ES-I3 (cell line): ENCODE data around the gene MAD2L2.
A peak's percentile ranks its signal among the peaks of the same experiment; 100 is the strongest.

Source experiments
- H3K36me3 ChIP-seq: 2 replicates; pipeline ENCODE4 v1.6.1; 2013; ENCODE audit warnings: mild to moderate bottlenecking, low read length, control low read depth, moderate library complexity; ENCODE audit not compliant: insufficient read depth
- H3K4me1 ChIP-seq: 2 replicates; pipeline ENCODE4 v1.6.1; 2013; ENCODE audit warnings: mild to moderate bottlenecking, control low read depth, low read length; ENCODE audit not compliant: insufficient read depth
- H3K9ac ChIP-seq: 2 replicates; pipeline ENCODE4 v1.6.1; 2013; ENCODE audit warnings: low read depth, mild to moderate bottlenecking, low read length, moderate library complexity
- H3K9me3 ChIP-seq: 2 replicates; pipeline ENCODE4 v1.6.1; 2013; ENCODE audit warnings: mild to moderate bottlenecking, low read length, moderate library complexity; ENCODE audit not compliant: control insufficient read depth, insufficient read depth

MAD2L2 gene

GRCh38 chr1:11680270-11681070 lies 478 bp downstream of the MAD2L2 start:
- Histone ChIP-seq H3K36me3 (peaks cover 9% of the 10 kb centered on the region), H3K9me3 (no peaks in the 10 kb centered on the region), H3K9ac (peak overlapping the region; percentile 62), H3K4me1 (peaks cover 29% of the 10 kb centered on the region)

DNA sequence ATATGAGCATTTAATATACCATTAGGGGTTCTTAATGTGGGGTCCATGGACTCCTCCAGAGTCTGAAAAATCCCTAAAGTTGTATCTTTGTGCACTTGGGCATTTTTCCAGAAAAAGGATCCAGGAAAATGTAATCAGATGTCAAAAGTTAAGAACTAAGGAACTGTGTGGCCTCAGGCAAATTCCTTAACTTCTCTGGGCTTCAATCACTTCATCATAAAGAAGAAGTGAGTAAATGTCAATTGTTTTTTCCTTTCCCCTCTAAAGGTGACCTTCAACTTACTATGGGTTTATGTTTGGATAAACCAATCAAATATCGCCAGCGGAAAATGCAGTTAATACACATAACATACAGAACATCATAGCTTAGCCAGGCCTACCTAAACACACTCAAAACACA lies 2.5 kb downstream of the MAD2L2 start:
- peaks cover 9% of the 10 kb centered on the region for H3K36me3 ChIP-seq

DNA sequence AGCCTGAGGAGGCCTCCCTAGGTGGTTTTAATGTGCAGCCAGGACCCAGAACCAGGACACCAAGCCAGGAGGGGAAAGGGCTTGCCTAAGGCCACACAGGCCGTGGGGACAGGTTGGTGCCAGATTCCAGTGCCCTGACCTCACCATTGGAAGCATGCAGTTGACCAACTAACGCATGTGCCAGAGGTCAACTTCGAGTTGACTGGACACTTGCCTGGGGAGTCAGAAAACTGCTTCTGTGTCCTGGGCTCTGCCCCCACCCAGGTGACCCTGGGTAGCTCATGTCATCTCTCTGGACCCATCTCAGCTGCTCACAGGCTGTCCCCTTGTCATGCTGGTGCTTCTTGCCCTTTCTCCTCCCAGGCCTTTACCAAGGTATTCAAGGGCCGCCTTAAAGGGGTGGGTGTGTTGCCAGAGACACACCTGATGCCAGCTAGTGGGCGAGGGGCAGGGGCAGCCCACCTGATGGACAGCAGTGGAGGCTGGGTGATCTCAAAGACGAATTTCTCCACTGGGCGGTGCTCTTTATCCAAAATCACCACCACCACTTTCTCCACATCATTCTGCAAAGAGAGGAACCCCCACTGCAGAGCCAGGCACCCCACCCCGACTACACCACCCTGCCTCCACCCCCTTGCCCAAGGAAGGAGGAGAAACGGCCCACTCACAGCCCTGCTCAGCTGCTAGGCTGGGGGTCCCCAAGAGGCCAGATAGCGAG lies 4.4 kb downstream of the MAD2L2 start:
- peaks cover 12% of the 10 kb centered on the region for H3K36me3 ChIP-seq
- H3K4me1 ChIP-seq = no peaks in the 10 kb centered on the region
- H3K9me3 ChIP-seq = no peaks in the 10 kb centered on the region
- no peak overlapping the region for H3K9ac ChIP-seq

More for the DNA sequence above, 2.5 kb downstream of the MAD2L2 start:
- peaks cover 13% of the 10 kb centered on the region for H3K4me1 ChIP-seq
- H3K9me3 ChIP-seq = no peaks in the 10 kb centered on the region
- H3K9ac ChIP-seq = no peak overlapping the region

GRCh38 chr1:11675325-11675724 lies 5.6 kb downstream of the MAD2L2 start:
- Histone ChIP-seq H3K36me3 (peaks cover 17% of the 10 kb centered on the region), H3K9me3 (no peaks in the 10 kb centered on the region), H3K4me1 (no peaks in the 10 kb centered on the region), H3K9ac (no peak overlapping the region)

DNA sequence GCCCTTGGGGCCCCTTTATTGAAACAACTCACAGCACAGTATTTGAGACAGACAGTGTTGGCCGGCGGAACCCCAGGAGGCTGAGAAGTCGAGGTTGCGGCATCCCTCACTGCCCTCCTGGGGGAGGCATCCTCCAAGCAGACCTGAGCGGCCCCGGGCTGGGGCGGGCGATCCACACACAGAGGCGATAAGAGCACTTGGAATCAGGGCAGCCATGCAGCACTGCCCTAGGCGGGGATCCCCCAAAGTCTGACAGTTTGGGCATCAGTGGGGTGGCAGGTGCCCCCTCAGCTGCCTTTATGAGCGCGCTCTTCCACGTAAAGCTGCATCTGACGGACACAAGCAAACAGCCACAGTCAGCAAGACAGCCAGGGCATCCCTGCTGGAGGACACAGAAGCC lies 6.5 kb downstream of the MAD2L2 start:
- no peaks in the 10 kb centered on the region for H3K4me1 ChIP-seq
- H3K36me3 ChIP-seq = peaks cover 17% of the 10 kb centered on the region
- H3K9ac ChIP-seq = no peak overlapping the region
- H3K9me3 ChIP-seq = no peaks in the 10 kb centered on the region

DNA sequence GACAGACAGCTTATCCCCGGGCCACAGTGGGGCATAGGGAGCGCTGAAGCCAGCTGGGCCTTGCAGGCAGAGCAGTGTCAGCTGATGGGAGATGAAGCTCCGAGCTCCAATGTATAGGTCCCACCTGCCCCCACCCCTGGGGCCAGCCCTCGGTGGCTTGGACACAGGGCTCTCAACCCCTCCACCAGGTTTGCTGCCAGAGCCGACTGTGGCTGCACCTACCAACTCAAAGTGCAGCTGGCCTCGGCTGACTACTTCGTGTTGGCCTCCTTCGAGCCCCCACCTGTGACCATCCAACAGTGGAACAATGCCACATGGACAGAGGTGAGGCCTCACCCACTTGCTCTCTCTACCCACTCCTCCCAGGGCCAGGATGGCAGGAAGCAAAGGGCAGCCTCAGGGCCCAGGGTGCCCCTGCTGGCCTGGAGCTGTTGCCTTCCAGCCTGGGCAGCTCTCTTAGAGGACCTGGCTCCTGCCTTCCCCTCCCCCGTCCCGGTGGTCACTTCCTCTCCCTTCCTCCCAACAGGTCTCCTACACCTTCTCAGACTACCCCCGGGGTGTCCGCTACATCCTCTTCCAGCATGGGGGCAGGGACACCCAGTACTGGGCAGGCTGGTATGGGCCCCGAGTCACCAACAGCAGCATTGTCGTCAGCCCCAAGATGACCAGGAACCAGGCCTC lies 7.7 kb downstream of the MAD2L2 start:
- no peaks in the 10 kb centered on the region for H3K4me1 ChIP-seq
- H3K36me3 ChIP-seq = peaks cover 17% of the 10 kb centered on the region
- no peak overlapping the region for H3K9ac ChIP-seq
- H3K9me3 ChIP-seq = no peaks in the 10 kb centered on the region

GRCh38 chr1:11671544-11672286 lies 9.2 kb downstream of the MAD2L2 start:
- Histone ChIP-seq H3K9ac (no peak overlapping the region), H3K9me3 (no peaks in the 10 kb centered on the region), H3K4me1 (no peaks in the 10 kb centered on the region), H3K36me3 (peaks cover 11% of the 10 kb centered on the region)

DNA sequence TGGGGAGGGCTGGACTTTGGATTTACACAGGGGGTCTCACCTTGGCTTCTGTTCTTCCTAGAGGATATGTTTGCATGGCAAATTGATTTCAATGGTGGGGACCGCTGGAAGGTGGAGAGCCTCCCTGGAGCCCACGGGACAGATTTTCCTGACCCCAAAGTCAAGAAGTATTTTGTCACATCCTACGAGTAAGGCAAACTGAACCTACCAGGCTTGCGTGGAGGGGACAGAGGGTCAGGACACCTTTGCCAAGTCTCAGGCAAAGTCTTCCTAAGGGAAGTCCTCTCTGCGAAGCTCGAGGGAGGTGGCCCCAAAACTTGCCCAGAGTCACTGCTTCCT lies 9.8 kb downstream of the MAD2L2 start:
- H3K36me3 ChIP-seq = peaks cover 11% of the 10 kb centered on the region
- no peak overlapping the region for H3K9ac ChIP-seq
- H3K9me3 ChIP-seq = no peaks in the 10 kb centered on the region
- no peaks in the 10 kb centered on the region for H3K4me1 ChIP-seq

DNA sequence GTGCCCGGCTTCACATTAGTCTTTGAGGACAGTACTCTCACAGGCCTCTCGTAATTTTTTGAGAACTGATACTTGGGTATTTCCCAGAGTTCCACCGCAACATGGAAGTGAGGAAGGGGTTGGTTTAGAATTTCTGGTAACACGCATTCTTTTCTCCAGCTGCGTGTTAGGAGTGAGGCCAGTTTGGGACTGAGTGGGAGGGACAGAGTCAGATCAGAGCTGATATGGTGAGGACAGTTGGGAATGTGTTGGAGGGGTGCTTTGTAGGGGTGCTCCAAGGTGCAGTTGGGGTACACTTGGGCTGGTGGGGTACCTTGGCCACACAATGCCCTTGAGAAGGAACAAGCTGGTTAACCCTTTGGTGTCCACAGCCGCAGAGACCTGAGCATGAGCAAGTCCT lies 10.2 kb downstream of the MAD2L2 start:
- Histone ChIP-seq H3K4me1 (no peaks in the 10 kb centered on the region), H3K36me3 (peaks cover 9% of the 10 kb centered on the region), H3K9ac (no peak overlapping the region), H3K9me3 (no peaks in the 10 kb centered on the region)

DNA sequence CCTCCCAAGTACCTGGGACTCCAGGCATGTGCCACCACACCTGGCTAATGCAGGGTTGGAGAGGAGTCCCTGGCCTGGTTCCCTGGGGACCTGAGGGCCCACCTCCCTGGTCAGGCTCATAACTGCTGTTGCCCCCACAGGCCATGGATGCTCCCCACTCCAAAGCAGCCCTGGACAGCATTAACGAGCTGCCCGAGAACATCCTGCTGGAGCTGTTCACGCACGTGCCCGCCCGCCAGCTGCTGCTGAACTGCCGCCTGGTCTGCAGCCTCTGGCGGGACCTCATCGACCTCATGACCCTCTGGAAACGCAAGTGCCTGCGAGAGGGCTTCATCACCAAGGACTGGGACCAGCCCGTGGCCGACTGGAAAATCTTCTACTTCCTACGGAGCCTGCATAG lies 12.4 kb downstream of the MAD2L2 start:
- H3K4me1 ChIP-seq = no peaks in the 10 kb centered on the region
- H3K9ac ChIP-seq = no peak overlapping the region
- H3K36me3 ChIP-seq = peaks cover 8% of the 10 kb centered on the region
- H3K9me3 ChIP-seq = no peaks in the 10 kb centered on the region

- Histone ChIP-seq H3K36me3 (no peaks in the 10 kb centered on the region; the same call in 1 of the 2 replicates), H3K9me3 (no peaks in the 10 kb centered on the region), H3K9ac (peak overlapping the region; percentile 81), H3K4me1 (no peaks in the 10 kb centered on the region)
Observed at GRCh38 chr1:11664336-11665065, 16.4 kb downstream of the MAD2L2 start.

DNA sequence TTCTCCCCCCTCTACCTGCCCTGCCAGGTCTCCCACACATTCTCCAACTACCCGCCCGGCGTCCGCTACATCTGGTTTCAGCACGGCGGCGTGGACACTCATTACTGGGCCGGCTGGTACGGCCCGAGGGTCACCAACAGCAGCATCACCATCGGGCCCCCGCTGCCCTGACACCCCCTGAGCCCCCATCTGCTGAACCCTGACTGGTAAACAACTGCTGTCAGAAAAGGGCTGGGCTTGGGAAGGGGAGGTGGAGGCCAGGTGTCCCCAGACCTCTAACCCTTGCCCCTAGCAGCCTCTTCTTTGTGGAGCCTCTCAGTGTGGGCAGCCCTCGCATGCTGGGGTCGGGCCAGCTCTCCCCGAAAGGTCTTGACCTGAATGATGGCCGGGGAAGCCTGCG lies 19.8 kb downstream of the MAD2L2 start:
- H3K36me3 ChIP-seq = peaks cover 11% of the 10 kb centered on the region
- H3K9me3 ChIP-seq = no peaks in the 10 kb centered on the region
- H3K9ac ChIP-seq = no peak overlapping the region
- H3K4me1 ChIP-seq = no peaks in the 10 kb centered on the region

DNA sequence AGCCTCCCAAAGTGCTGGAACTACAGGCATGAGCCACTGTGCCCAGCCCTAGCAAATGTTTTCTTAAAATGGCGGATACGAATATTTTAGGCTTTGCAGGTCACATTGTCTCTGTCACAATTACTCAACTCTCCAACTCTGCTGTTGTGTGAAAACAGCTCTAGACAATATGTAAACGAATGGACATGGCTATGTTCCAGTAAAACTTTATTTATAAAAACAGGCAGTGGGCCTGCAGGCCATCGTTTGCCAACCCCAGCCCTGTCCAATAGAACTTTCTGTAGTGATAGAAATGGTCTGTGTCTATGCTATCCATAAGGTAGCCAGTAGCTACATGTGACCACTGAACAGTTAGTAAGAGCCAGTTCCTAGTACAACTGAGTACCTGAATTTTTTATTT lies 21.2 kb downstream of the MAD2L2 start:
- Histone ChIP-seq H3K4me1 (peaks cover 5% of the 10 kb centered on the region; the same call in 1 of the 2 replicates), H3K36me3 (peaks cover 11% of the 10 kb centered on the region), H3K9me3 (no peaks in the 10 kb centered on the region), H3K9ac (no peak overlapping the region)

GRCh38 chr1:11658542-11658941 lies 22.4 kb downstream of the MAD2L2 start:
- Histone ChIP-seq H3K9me3 (no peaks in the 10 kb centered on the region), H3K4me1 (peaks cover 5% of the 10 kb centered on the region; the same call in 1 of the 2 replicates), H3K36me3 (peaks cover 11% of the 10 kb centered on the region), H3K9ac (no peak overlapping the region)
